Psoas muscle (tissue), 8 donors: ENCODE data around the gene MRPL52. TPM values are rescaled to one million over a fixed set of nuclear protein-coding genes. Genes with fewer than 3 reads are reported as not detected.

Experiments
- ATAC-seq, 4 donors: fragments of 200-7000 bp; cut with Tn5 transposase; one replicate each; pipeline ENCODE4 v1.9.1; 2020; ENCODE audit warnings: moderate library complexity in 3 of 4, mild to moderate bottlenecking in 2 of 4
- DNase-seq, 2 donors: peaks; one replicate each; pipeline ENCODE4 v3.0.0-alpha.2; 2020
- H3K27ac ChIP-seq: fragments of 200-600 bp; one replicate; pipeline ENCODE4 v1.8.0; 2022
- H3K27me3 ChIP-seq, 3 donors: fragments of 200-600 bp in 1 of 3; one replicate each; pipeline versions ENCODE4 v1.6.1 to v1.8.0; 2013 to 2022; ENCODE audit warnings: low read length in 2 of 3, mild to moderate bottlenecking in 2 of 3, moderate library complexity in 1 of 3; ENCODE audit not compliant: insufficient read depth in 3 of 3
- H3K36me3 ChIP-seq, 2 donors: fragments of 200-600 bp in 1 of 2; one replicate each; pipeline versions ENCODE4 v1.6.1 to v1.8.0; 2013 to 2022; ENCODE audit warnings: low read depth in 1 of 2, mild to moderate bottlenecking in 1 of 2, moderate library complexity in 1 of 2; ENCODE audit not compliant: insufficient read depth in 1 of 2
- H3K4me1 ChIP-seq: fragments of 200-600 bp; one replicate; pipeline ENCODE4 v1.8.0; 2022
- H3K4me3 ChIP-seq: fragments of 200-600 bp; one replicate; pipeline ENCODE4 v1.8.0; 2022; ENCODE audit warnings: mild to moderate bottlenecking
- H3K9me3 ChIP-seq: fragments of 200-600 bp; one replicate; pipeline ENCODE4 v1.8.0; 2022
- WGBS, 3 donors: extraction: QIAGEN DNeasy Blood & Tissue Kit; methylation state at CpG; one replicate each; pipeline versions ENCODE4 v1.1.6 to v1.1.7; 2013; 5-methylcytosine and 5-hydroxymethylcytosine counted together
- intact Hi-C, 2 donors: fragments of 100-400 bp; cut with DNase I; formaldehyde crosslinking; loops; one replicate each; pipeline versions ENCODE4 v1.11.0 to v1.14.2; 2022
- polyA plus RNA-seq, 3 donors: library from polyadenylated mRNA; stranded (reverse); fragments of 200-250 nt; gene quantifications; one replicate each; pipeline ENCODE4 v1.2.3, GENCODE V29; 2013
- total RNA-seq, 4 donors: library from RNA; stranded (reverse); fragmentation: NEBNext Ultra II Directional in 2 of 4; extraction: Animal tissue kit (Norgen Biotek cat#: 25700) in 2 of 4; gene quantifications; one replicate each; pipeline versions ENCODE4 v1.2.1 to v1.2.4, GENCODE V29; 2021 to 2023
- TF ChIP-seq, protein P1 (sequence below): fragments of 200-600 bp; IDR thresholded peaks from one replicate; pipeline ENCODE4 v1.8.0; 2022; ENCODE audit warnings: antibody characterized with exemption
- donor health status: healthy with polysubstance abuse.
- donor health status: DM: no; HTN: no; CAD: no; lungs with moderate emphysema.
- donor health status: Bipolar disorder and iron deficiency.
- donor health status: healthy.
- donor health status: DM: yes; HTN: yes; CAD: no.
- donor health status: DM: no; HTN: no; CAD: no.
- donor health status: DM: no; HTN: no; CAD: no.
- donor health status: DM: yes; HTN: yes; CAD: no.

The MRPL52 gene
- total and polyA plus RNA-seq, 7 donors: 79.1 to 246 (median 91.2) TPM

DNA sequence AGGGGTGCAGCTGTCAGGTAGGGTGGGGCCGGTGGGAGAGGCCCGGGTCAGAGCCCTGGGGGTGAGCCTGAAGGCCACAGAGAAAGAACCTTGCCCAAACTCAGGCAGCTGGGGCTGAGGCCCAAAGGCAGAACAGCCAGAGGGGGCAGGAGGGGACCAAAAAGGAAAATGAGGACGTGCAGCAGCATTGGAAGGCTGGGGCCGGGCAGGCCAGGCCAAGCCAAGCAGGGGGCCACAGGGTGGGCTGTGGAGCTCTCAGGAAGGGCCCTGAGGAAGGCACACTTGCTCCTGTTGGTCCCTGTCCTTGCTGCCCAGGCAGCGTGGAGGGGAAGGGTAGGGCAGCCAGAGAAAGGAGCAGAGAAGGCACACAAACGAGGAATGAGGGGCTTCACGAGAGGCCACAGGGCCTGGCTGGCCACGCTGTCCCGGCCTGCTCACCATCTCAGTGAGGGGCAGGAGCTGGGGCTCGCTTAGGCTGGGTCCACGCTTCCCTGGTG, 17.2 kb downstream of the MRPL52 start:
- no peak overlapping the region for H3K4me3 ChIP-seq
- 79 to 91% (median 84%) methylated on average over 10 to 11 of the region's 11 CpGs for WGBS, 3 donors
- no peak overlapping the region for H3K27ac ChIP-seq
- H3K4me1 ChIP-seq: peaks cover 40% of the 10 kb centered on the region
- no peak for ATAC-seq
- DNase-seq: no peak
- H3K27me3 ChIP-seq: no peaks in the 10 kb centered on the region
- intact Hi-C loops: no loop called here
- H3K36me3 ChIP-seq: peaks cover 0 to 16% of the 10 kb centered on the region in 2 donors
- H3K9me3 ChIP-seq: no peaks in the 10 kb centered on the region
- TF ChIP-seq, protein P1, sequence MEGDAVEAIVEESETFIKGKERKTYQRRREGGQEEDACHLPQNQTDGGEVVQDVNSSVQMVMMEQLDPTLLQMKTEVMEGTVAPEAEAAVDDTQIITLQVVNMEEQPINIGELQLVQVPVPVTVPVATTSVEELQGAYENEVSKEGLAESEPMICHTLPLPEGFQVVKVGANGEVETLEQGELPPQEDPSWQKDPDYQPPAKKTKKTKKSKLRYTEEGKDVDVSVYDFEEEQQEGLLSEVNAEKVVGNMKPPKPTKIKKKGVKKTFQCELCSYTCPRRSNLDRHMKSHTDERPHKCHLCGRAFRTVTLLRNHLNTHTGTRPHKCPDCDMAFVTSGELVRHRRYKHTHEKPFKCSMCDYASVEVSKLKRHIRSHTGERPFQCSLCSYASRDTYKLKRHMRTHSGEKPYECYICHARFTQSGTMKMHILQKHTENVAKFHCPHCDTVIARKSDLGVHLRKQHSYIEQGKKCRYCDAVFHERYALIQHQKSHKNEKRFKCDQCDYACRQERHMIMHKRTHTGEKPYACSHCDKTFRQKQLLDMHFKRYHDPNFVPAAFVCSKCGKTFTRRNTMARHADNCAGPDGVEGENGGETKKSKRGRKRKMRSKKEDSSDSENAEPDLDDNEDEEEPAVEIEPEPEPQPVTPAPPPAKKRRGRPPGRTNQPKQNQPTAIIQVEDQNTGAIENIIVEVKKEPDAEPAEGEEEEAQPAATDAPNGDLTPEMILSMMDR: no peak

DNA sequence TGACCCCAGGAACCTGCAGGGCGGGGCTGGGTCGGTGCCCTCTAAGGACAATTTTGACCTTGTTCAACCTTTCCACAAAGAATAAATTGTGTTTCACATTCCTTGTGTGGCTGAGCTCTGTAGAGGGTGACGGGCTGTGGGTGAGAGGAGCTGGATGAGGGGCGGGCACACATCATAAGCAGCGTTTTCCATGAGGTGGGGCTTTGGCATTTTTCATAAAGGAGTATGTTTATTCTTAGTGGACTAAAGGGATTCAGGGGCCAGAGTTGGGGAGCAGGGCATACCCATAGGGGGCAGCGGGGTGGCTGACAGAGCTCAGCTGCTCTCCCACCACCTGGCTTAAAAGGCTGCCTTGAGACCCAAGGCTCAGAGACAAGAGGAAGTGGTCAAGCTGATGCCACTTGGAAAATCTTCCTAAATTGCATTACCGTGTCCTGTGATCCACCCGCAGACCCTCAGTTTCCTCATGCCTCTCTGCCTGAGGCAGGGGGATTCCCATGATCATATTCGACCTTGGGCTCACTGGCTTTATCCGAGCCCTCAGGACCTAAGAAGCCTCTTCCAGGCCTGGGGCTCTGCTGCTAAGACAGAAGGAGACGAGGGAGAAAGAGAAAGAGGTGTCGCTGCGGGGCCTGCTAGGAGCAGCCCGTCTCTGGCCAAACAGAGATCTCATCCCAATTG, 18.1 kb downstream of the MRPL52 start:
- peak overlapping the region; percentile 82 for H3K27ac ChIP-seq
- ATAC-seq (no peak), DNase-seq (no peak)
- H3K9me3 ChIP-seq: no peaks in the 10 kb centered on the region
- intact Hi-C loops: loop anchor here in 1 of 2 donors (2.0 kb wide), 1 partner anchor 17 kb away; no protein-coding TSS in a partner anchor
- TF ChIP-seq, protein P1: no peak
- no peaks in the 10 kb centered on the region for H3K27me3 ChIP-seq
- H3K4me3 ChIP-seq: peak overlapping the region; percentile 18
- 45 to 52% (median 51%) methylated on average over 14 of the region's 14 CpGs for WGBS, 3 donors
- H3K4me1 ChIP-seq: peaks cover 43% of the 10 kb centered on the region
- peaks cover 0 to 8% of the 10 kb centered on the region in 2 donors for H3K36me3 ChIP-seq

DNA sequence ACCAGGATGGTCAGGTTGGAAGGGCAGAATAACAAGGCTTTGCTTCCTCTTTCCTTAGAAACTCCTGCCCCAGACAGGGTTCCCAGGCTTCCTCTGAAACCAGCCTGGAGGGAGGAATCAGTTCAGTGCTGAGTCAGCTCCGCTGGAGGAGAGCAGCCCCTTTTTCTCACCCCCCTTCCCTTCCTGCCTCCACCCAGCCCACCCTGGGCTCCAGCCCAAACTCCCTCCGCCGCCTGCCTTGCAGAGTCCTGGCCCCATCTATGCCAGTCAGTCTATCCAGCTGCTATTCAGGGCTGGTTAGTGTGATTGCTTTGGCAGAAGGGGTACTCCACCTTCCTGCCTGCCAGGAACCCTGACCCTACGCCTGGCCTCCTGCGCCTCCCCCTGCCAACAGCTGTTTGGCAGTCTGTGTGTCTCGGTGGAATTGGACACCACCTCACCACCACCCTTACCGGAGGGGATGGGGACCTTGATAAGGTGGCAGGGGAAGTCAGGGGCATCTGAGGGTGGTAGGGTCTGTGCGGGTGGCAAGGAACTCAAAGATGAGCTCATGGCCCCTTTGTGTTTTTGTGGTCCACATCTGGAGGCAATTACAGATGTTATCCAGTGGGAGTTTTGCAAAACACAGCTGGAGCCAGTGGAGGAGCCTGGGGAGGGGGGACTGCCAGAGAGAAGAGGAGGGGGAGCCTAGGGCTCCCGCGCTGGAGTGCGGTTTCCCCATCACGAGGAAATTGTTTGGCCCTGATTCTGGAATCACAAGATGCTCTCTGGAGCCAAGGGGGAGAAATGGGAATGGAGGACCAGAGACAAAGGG, 18.9 kb downstream of the MRPL52 start:
- Histone ChIP-seq H3K27ac (peak overlapping the region; percentile 82), H3K36me3 (peaks cover 0 to 8% of the 10 kb centered on the region in 2 donors), H3K4me3 (peak overlapping the region; percentile 18), H3K9me3 (no peaks in the 10 kb centered on the region), H3K4me1 (peaks cover 50% of the 10 kb centered on the region), H3K27me3 (no peaks in the 10 kb centered on the region)
- peak; percentile 35 to 47 (median 43) for ATAC-seq
- TF ChIP-seq, protein P1: no peak
- intact Hi-C loops: loop anchor here in 1 of 2 donors (2.0 kb wide), 1 partner anchor 18 kb away; no protein-coding TSS in a partner anchor
- DNase-seq: peak; percentile 85 to 86
- 4 to 7% (median 4%) methylated on average over 12 of the region's 12 CpGs for WGBS, 3 donors

DNA sequence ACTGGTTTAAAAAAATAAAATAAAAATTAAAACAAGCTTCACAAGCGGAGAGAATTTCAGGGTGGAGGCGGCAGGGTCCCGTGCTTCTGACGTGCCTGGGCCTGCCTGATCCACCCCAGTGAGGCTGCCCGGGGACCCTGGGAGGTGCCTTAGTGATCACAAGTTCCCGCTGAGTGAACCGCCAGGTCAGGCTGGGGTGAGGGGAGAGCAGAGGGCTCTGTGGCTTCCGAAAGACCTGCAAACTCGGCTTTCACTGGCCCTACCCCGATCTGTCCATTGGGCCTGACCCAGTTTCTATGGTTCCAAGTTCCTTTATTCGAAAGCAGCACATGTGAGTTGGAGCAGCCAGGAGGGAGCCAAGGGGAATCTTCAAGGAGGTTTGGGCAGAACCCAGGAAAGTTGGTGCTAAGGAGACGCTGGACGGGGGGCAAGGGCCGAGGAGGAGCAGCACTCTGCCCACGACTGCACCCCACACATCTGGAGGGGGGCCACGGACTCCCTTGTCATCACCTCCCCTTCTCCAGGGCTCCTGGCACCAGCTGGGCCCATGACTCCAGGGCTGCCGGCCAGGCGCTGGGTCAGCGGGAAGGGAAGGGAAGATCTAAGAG, 19.6 kb downstream of the MRPL52 start:
- Histone ChIP-seq H3K27ac (peak overlapping the region; percentile 82), H3K36me3 (peaks cover 0 to 5% of the 10 kb centered on the region in 2 donors), H3K4me1 (peaks cover 50% of the 10 kb centered on the region), H3K9me3 (no peaks in the 10 kb centered on the region), H3K27me3 (no peaks in the 10 kb centered on the region), H3K4me3 (peak overlapping the region; percentile 3)
- WGBS, 3 donors: 20 to 33% (median 21%) methylated on average over 16 to 19 of the region's 19 CpGs
- TF ChIP-seq, protein P1: no peak
- ATAC-seq (peak; percentile 11 to 44 (median 26)), DNase-seq (peak; percentile 79 to 80)
- intact Hi-C loops: loop anchor here in 1 of 2 donors (2.0 kb wide), 1 partner anchor 19 kb away; no protein-coding TSS in a partner anchor
